Left ventricle myocardium superior (tissue), 1 donor: Measurements from ENCODE around the gene ACP1. TPM values are rescaled to one million over a fixed set of nuclear protein-coding genes. Genes with fewer than 3 reads are reported as not detected.

Experiments
- ATAC-seq: fragments of 200-7000 bp; cut with Tn5 transposase; one replicate; pipeline ENCODE4 v1.9.1; 2020; ENCODE audit warnings: mild to moderate bottlenecking, moderate library complexity
- DNase-seq: peaks from one replicate; pipeline ENCODE4 v3.0.0-alpha.2; 2020
- intact Hi-C: fragments of 100-400 bp; cut with micrococcal nuclease; formaldehyde crosslinking; loops from one replicate; pipeline ENCODE4 v1.11.0; 2022
- total RNA-seq: library from RNA; stranded (reverse); fragmentation: NEBNext Ultra II Directional; extraction: Animal tissue kit (Norgen Biotek cat#: 25700); gene quantifications from one replicate; pipeline ENCODE4 v1.2.1, GENCODE V29; 2021
- donor health status: DM: no; HTN: yes; CAD: no; lungs with severe emphysema.

Gene ACP1
- total RNA-seq, 1 donor from 2014 or later, result 72.9 TPM

GRCh38 chr2:252001-252602, 12.6 kb upstream of the ACP1 start:
- intact Hi-C loops, result no loop called here
- DNase-seq (no peak), ATAC-seq (no peak)

GRCh38 chr2:253202-253638, 11.5 kb upstream of the ACP1 start:
- DNase-seq (no peak), ATAC-seq (no peak)
- intact Hi-C loops, result no loop called here

- intact Hi-C loops, result no loop called here
- ATAC-seq (no peak), DNase-seq (no peak)
Observed at GRCh38 chr2:254241-254640, 10.5 kb upstream of the ACP1 start.

GRCh38 chr2:255195-255594, 9.6 kb upstream of the ACP1 start:
- no peak for DNase-seq
- intact Hi-C loops, result no loop called here
- ATAC-seq, result no peak

GRCh38 chr2:256094-256493, 8.7 kb upstream of the ACP1 start:
- ATAC-seq (no peak), DNase-seq (no peak)
- intact Hi-C loops, result no loop called here

GRCh38 chr2:257429-257828, 7.3 kb upstream of the ACP1 start:
- no peak for DNase-seq
- no peak for ATAC-seq
- intact Hi-C loops, result no loop called here

GRCh38 chr2:257842-258241, 6.9 kb upstream of the ACP1 start:
- intact Hi-C loops, result no loop called here
- no peak for ATAC-seq
- no peak for DNase-seq

GRCh38 chr2:258933-259332, 5.8 kb upstream of the ACP1 start:
- DNase-seq, result no peak
- no peak for ATAC-seq
- intact Hi-C loops, result no loop called here

- DNase-seq, result no peak
- no peak for ATAC-seq
- intact Hi-C loops, result no loop called here
Observed at GRCh38 chr2:259789-260331, 4.9 kb upstream of the ACP1 start.

- intact Hi-C loops, result no loop called here
- no peak for DNase-seq
- no peak for ATAC-seq
Observed at GRCh38 chr2:260507-261161, 4.1 kb upstream of the ACP1 start.

- DNase-seq (no peak), ATAC-seq (no peak)
- intact Hi-C loops, result no loop called here
Observed at GRCh38 chr2:262117-262516, 2.6 kb upstream of the ACP1 start.

GRCh38 chr2:263022-263738, 1.6 kb upstream of the ACP1 start:
- ATAC-seq, result no peak
- intact Hi-C loops, result no loop called here
- no peak for DNase-seq

- peak; percentile 38 for ATAC-seq
- intact Hi-C loops, result no loop called here
- peak; percentile 51 for DNase-seq
Observed at GRCh38 chr2:263774-264492, 814 bp upstream of the ACP1 start, which contains the start of gene SH3YL1. SH3YL1 (minus strand) TSS chr2:264032; CDS start chr2:263984, 48 bp downstream.

GRCh38 chr2:268323-268722, 3.6 kb downstream of the ACP1 start:
- no peak for ATAC-seq
- intact Hi-C loops, result no loop called here
- no peak for DNase-seq

- DNase-seq, result no peak
Observed at GRCh38 chr2:269356-270030, 4.7 kb downstream of the ACP1 start.

GRCh38 chr2:270861-271260, 6.1 kb downstream of the ACP1 start:
- no peak for ATAC-seq
- intact Hi-C loops, result no loop called here
- DNase-seq, result no peak

More at GRCh38 chr2:269356-270030, 4.7 kb downstream of the ACP1 start:
- intact Hi-C loops, result no loop called here
- ATAC-seq, result no peak

- DNase-seq (no peak), ATAC-seq (no peak)
- intact Hi-C loops, result no loop called here
Observed at GRCh38 chr2:271917-272316, 7.2 kb downstream of the ACP1 start.

- intact Hi-C loops, result no loop called here
- DNase-seq (no peak), ATAC-seq (no peak)
Observed at GRCh38 chr2:273333-273732, 8.6 kb downstream of the ACP1 start.

- ATAC-seq (no peak), DNase-seq (no peak)
- intact Hi-C loops, result no loop called here
Observed at GRCh38 chr2:274503-274902, 9.8 kb downstream of the ACP1 start.
